Amniotic stem cell (primary cell): ENCODE data around the gene SCRN3.
"Not testable (repeated sequence)": the region's sequence is repeated elsewhere in the genome, so short reads cannot be mapped to it uniquely, and the experiment has no call there.

Experiments
- DNase-seq: peaks from one replicate; lab custom pipeline; 2025; lab: John Stamatoyannopoulos, UW

Gene SCRN3, protein sequence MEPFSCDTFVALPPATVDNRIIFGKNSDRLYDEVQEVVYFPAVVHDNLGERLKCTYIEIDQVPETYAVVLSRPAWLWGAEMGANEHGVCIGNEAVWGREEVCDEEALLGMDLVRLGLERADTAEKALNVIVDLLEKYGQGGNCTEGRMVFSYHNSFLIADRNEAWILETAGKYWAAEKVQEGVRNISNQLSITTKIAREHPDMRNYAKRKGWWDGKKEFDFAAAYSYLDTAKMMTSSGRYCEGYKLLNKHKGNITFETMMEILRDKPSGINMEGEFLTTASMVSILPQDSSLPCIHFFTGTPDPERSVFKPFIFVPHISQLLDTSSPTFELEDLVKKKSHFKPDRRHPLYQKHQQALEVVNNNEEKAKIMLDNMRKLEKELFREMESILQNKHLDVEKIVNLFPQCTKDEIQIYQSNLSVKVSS

DNA sequence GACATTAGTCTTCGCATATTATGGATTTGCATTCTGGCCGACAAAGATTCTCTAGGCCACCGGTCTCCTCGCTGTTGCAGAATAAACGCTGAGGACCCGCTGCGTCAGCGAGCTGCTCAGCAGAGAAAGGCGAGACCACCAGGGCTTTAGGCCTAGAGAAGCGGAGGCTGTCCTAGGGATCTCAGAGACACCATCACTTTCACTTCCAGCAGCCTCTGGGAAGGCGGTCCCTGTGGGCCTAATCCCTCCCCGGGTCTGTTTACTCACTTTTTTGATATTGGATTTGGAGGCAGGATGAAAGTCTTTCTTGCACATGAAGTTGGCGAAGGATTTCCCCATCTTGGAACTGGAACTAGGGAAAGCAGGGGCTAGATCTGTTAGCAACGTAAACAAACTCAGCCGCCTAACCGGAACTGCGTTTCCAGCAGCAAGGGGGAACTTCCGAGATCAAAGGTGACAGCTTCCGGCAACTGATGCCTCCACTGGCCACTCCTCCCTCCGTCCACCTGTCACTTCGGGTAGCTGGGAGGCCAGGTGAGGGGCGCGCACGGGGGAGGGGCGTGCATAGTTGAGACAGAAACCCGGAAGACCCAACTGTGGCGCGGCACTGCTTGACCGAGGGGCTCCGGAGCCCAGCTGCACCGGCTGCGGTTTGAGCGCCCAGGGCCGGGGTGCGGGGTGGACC lies at the start of gene SCRN3:
Gene SCRN3 (plus strand): TSS at position 447 of the 685 bp plus-strand sequence. CDS start 2,554 bp downstream, outside the sequence.
- DNase-seq = peak; percentile 59

DNA sequence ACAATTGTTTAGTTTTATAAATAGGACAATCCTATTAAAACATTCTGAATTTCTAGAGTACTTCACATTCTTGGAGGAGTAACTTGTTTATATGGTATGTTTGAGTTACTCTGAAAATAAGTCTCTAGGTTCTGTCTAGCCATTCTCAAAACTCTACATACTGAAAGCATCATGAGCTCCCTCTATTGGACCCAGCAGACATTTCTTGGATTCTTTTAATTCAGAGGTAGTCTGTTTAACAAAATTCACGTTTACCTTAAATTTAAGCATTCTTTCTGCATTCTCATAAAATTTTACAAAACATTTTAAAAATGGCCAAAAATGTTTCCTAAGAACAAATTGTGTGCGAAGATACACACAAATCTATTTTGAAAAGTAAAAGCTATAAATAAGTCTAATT lies 45.5 kb upstream of the SCRN3 start:
- no peak for DNase-seq

DNA sequence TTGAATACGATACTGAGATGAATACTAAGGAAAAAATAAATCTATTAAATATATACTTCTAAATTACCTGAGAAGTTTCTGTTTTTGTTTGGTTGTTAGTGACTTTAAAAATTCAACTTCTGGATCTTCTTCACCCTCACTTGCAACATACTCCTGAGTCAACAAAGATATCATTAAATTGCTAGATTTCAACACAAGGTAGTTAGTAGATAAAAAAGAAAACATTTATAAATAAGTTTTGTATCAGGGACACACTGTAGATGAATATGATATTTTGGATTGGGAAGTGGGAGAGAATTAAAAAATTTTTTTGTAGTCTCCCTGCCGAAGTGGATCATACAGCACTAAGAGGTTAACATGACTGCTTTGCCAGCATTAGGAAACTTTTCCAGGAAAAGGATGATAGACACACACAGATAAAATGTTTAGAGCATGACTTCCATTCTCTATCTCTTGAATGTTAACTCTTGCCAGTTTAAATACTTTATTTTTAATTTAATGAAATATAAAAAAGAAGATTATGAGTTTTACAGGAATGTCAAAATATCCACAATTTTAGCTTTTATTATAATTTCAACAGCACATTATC lies 44.8 kb upstream of the SCRN3 start:
- DNase-seq = no peak

DNA sequence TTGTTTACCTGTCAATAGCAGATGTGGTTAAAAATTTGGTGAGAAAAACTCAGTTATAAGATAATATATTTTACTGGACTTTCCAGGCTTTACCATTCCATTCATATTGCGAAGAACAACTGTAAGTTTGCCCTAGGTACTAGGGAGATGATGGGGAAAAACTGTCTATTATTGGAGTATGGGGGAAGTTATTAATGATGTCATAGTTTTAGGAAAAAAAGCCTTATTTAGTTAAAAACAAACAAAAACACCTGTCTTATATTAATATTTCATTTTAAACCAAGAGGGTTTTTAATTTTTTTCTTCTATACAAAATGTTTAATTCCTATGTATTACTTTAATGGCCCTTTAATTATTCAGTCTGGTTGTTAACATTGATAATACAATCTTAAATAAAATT lies 42.5 kb upstream of the SCRN3 start:
- no peak for DNase-seq

DNA sequence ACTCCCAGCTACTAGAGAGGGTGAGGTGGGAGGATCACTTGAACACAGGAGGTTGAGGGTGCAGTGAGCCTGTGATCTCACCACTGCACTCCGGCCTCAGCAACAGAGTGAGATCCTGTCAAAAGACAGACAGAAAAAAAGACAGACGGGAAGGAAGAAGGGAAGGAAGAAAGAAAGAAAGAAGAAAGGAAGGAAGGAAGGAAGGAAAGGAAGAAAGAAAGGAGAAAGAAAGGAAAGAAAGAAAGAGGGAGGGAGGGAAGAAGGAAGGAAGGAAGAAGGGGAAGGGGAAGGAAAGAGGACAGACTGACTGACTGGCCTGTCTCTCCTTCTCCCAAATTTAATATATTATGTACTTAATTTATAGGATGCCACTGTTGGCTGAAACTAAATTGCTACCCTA lies 39.2 kb upstream of the SCRN3 start:
- no peak for DNase-seq

DNA sequence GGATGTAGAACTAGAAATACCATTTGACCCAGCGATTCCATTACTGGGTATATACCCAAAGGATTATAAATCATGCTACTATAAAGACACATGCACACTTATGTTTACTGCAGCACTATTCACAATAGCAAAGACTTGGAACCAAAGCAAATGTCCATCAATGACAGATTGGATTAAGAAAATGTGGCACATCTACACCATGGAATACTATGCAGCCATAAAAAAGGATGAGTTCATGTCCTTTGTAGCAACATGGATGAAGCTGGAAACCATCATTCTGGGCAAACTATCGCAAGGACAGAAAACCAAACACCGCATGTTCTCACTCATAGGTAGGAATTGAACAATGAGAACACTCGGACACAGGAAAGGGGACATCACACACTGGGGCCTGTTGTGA lies 35.9 kb upstream of the SCRN3 start:
- DNase-seq = not testable (repeated sequence)

DNA sequence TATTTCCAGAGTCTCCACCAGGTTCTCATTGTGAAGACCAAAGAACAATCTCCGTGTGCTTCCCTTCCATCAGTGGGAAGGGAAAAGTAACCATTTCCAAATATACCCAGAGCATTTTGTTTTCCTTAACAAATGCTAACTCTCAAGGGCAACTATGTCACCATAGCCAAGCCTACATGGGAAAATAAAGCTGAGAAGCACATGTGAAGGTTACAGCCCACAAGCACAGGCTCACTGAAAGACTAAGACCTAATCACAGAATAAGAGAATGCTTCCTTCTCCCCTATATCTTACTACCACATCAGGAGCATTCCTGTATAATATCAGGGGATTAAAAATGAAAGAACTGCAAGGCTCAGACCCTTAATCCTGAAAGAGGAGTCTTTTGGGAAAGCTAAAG lies 32.6 kb upstream of the SCRN3 start:
- DNase-seq = no peak

DNA sequence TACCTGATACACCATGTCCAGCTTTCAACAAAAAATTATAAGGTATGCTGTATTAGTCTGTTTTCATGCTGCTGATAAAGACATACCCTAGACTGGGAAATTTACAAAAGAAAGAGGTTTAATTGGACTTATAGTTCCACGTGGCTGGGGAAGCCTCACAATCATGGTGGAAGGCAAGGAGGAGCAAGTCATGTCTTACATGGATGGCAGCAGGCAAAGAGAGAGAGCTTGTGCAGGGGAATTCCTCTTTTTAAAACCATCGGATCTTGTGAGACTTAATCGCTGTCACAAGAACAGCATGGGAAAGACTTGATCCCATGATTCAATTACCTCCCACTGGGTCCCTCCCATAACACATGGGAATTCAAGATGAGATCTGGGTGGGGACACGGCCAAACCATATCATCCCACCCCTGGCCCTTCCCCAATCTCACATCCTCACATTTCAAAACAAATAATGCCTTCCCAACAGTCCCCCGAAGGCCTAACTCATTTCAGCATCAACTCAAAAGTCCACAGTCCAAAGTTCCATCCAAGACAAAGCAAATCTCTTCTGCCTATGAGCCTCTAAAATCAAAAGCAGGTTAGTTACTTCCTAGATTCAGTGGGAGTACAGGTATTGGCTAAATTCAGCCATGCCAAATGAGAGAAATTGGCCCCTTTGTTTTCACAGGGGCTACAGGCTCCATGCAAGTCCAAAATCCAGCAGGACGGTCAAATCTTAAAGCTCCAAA lies 31.9 kb upstream of the SCRN3 start:
- not testable (repeated sequence) for DNase-seq

DNA sequence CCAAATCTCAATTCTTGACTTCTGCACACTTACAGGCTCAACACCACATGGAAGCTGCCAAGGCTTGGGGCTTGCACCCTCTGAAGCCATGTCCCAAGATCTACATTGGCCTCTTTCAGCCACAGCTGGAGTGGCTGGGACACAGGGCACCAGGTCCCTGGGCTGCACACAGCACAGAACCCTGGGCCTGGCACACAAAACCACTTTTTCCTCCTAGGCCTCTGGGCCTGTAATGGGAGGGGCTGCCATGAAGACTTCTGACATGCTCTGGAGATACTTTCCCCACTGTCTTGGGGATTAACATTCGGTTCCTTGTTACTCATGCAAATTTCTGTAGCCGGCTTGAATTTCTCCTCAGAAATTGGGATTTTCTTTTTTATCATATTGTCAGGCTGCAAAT lies 30.9 kb upstream of the SCRN3 start:
- no peak for DNase-seq

DNA sequence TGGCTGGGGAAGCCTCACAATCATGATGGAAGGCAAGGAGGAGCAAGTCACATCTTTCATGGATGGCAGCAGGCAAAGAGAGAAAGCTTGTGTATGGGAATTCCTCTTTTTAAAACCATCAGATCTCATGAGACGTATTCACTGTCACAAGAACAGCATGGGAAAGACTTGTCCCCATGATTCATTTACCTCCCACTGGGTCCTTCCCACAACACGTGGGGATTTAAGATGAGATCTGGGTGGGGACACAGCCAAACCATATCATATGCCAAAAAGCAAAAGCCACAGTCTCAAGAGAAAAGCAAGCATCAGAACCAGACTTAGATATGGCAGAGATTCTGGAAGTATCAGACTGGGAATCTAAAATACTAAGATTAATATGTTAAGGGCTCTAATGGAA lies 30.0 kb upstream of the SCRN3 start:
- no peak for DNase-seq

DNA sequence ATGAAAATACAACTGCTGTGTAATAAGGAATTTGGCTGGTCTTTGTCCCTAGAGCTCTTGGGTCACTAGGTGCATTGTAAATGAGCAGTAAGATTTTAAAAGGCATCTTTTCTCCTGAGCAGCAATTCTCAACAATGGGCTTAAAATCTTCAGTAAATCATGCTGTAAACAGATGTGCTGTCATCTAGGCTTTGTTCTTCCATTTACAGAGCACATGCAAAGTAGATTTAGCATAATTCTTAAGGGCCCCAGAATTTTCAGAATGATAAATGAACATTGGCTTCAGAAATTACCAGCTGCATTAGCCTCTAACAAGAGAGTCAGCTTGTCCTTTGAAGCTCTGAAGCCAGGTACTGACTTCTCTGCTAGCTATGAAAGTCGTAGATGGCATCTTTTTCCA lies 26.8 kb upstream of the SCRN3 start:
- no peak for DNase-seq

DNA sequence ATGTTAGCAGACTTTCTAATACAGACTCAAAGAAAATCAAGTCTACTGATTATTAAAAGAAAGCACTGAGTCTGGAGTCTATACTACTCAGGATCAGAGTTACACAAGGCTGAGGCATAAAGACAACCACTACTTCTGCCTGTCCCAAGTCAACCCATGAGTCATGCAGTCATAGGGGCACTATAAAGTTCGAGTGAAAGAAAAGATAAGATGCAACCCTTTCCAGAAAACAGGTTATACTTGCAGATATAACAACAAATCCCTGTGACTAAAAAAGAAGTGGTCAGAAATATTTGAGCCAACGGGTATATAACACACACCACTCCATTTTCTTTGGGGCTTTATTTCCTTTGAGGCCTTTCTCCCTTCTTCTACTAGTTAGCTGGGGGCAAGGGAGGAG lies 18.6 kb upstream of the SCRN3 start:
- no peak for DNase-seq

DNA sequence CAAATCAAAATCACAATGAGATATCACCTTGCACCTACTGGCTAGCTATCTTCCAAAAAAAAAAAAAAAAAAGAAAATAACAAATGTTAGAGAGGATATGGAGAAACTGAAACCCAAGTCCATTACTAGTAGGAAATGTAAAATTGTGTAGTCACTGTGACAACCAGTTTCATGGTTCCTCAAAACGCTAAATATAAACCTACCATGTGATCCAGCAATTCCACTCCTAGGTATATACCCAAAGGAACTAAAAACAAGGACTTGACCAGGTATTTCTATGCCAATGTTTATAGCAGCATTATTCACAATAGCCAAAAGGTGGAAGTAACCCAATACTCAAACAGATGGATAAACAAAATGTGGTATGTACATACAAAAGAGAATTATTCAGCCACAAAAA lies 11.7 kb upstream of the SCRN3 start:
- DNase-seq = no peak

DNA sequence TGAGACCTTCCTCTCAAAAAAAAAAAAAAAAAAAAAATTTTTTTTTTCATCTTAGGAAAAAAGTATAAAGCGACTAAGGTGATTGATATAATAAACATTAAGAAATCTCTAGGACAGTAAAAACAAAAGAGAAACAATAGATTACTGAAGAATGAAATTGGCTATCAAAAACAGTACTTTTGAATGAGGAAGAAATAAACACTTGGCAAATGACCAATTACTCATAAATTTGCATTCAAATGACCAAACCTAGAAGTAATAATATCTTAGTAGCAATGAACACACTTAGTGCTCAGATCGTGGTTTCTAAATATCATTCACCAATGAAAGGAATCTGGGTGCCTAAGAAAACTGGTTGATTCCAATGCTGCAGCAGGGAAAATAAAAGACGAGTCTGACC lies 10.3 kb upstream of the SCRN3 start:
- no peak for DNase-seq

DNA sequence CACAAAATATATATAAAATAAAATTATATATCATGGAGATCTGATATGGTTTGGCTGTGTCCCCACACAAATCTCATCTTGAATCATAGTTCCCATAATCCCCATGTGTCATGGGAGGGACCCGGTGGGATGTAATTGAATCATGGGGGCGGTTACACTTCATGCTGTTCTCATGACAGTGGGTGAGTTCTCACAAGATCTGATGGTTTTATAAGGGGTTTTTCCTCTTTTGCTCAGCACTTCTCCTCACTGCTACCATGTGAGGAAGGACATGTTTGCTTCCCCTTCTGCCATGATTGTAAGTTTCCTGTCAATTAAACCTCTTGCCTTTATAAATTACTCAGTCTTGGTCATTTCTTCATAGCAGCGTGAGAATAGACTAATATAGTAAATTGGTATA lies 6.8 kb upstream of the SCRN3 start:
- not testable (repeated sequence) for DNase-seq

DNA sequence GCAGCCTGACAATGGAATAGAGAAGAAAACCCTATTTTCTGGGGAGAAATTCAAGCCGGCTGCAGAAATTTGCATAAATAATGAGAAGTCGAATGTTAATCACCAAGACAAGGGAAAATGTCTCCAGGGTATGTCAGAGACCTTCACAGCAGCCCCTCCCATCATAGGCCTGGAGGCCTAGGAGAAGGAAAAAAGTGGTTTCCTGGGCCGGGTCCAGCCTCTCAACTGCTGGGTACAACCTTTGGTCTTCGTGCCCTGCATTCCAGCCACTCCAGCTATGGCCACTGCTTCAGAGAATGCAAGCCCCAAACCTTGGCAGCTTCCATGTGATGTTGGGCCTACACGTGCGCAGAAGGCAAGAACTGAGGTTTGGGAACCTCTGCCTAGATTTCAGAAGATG lies 6.0 kb upstream of the SCRN3 start:
- DNase-seq = no peak

DNA sequence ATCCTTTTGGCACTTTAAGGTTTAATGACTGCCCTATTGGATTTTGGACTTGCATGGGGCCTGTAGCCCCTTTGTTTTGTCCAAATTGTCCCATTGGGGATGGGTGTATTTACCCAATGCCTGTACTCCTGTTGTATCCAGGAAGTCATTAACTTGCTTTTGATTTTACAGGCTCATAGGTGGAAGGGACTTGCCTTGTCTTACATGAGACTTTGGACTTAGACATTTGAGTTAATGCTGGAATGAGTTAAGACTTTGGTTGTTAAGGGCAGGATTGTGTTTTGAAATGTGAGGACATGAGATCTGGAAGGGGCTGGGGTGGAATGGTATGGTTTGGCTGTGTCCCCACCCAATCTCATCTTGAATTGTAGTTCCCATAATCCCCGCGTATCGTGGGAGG lies 5.2 kb upstream of the SCRN3 start:
- not testable (repeated sequence) for DNase-seq

DNA sequence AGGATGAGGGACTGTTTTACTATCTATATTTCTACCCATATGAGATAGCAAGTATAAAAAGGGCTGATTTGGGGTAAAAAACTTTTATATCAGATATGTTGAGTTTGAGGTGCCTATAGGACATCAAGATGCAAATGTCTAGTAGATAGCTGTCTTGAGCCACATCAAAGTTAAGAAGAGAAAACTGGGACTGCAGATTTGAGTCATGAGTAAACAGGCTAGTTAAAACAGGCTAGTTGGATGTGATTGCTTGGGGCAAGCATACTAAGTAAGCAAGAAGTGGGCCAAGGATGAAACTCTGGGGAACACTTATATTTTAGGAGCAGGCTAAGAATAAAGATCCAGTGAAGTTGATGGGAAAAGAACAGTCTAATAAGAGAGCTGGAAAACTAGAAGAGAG lies 2.8 kb upstream of the SCRN3 start:
- DNase-seq = no peak

DNA sequence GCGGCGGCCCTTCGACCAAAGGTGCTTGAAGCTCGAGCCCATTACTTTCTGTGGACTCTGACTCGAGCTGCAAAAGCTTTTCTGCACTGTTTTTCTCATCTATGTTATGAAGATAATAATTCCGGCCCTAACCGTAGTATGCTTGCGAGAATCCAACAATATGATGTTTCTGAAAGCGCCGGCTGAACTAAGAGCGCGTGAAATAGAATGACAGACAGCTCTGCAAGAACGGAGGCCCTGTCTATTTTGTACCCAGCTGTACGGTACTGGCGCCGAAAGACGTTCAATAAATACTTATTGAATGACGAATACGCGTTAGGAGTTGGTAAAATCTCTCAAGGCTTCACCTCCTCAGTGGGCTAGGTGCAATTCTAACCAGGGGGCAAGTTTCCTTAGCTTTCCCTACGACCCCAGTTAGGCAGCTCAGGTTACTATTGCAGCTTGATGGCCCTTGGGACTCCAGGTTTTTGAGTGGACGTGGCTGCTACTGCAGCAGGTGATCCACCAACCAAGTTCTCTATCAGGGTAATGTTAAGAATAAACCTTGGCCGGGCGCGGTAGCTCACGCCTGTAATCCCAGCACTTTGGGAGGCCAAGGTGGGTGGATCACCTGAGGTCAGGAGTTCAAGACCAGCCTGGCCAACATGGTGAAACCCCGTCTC lies 570 bp downstream of the SCRN3 start:
- no peak for DNase-seq

DNA sequence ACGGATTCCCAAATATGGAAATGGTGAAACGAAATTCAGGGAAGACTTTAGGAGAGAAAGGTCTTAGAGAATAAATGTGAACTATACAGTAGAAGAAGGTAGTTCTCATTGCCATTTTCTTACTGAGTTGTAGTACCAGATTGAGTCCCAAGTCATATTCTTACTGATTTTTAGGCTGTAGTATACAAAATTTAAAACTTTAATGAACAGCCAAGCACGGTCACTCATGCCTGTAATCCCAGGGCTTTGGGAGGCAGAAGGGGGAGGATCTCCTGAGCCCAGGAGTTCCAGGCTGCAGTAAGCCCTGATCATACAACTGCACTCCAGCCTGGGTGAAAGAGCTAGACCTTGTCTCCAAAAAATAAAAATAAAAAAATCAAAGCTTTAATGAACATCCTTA lies 2.2 kb downstream of the SCRN3 start:
- no peak for DNase-seq

DNA sequence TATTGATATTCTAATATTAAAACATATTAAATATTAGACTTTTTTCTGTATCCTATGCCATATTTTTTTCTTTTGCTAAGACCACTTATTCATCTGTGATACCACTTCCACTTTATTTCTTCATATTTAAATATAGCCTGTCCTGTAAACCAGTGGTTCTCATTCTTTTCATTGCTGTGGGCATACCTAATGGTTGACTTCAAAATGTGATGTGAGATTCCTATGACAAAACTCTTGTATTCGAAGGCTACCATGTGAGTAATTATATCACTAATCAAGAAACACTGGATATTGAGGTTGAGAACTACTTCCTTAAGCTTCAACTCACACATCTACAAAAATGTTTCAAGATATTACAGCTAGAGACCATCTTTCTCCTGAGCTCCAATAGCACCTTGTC lies 3.6 kb downstream of the SCRN3 start:
- no peak for DNase-seq

DNA sequence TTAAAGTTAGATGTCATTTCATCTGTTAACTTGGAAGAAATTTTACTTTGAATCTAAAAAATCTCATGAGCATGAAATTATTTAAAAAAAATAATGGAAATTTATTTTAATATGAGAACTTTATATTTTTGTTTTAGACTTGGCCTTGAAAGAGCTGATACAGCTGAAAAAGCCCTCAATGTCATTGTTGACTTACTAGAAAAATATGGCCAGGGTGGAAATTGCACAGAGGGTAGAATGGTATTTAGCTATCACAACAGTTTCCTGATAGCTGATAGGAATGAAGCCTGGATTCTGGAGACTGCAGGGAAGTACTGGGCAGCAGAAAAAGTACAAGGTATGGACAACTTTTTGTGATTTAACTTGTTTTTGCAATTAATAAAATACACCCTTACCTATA lies 5.3 kb downstream of the SCRN3 start:
- DNase-seq = no peak
